ENCODE data around the gene SRMS. TPM values are rescaled to one million over a fixed set of nuclear protein-coding genes. Genes with fewer than 3 reads are reported as not detected.
A peak's percentile ranks its signal among the peaks of the same experiment; 100 is the strongest.

SRMS gene
- total and polyA plus RNA-seq, 2 of the 13 experiments (the other 11 are each of a cell fraction or from before 2014, with no cell fraction given), result not detected

DNA sequence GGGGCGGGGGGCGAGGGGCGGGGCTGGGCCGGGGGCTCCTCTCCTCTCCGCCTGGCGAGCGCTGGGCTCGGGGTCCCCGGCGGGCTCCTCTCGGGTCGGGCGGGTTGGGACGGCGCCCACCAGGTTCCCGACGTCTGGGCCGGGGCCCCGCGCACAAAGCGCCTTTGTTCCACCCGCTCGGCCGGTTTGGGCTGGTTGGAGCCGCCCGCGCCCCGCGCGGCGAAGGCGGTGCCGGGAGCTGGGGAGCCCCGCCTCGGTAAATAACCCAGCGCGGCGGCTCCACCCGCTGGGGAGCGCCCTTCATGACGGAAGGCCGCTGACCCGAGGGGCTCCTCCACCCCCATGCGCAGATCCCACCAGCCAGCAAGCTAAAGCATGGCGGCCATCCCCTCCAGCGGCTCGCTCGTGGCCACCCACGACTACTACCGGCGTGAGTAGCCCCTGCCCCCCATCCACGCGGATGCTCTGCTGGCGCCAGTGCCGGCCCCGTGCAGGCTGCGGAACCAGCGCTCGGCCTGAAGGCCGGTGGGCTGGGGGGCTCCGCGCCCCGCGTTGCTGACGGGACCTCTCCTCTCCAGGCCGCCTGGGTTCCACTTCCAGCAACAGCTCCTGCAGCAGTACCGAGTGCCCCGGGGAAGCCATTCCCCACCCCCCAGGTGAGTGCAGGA lies 26.5 kb downstream of the SRMS start (continued):
- TF ChIP-seq YEATS4 (CRISPR knock-in tag; IDR thresholded peaks at IDR 0.05; ENCODE audit: borderline replicate concordance) (peak; percentile 38; the same call in 1 of the 2 replicates), HNRNPK (IDR thresholded peaks at IDR 0.05; ENCODE audit: low read depth, low read length, poor library complexity, severe bottlenecking) (peak; percentile 31), RAD21 (CRISPR knock-in tag; IDR thresholded peaks at IDR 0.05) (peak; percentile 9; the same call in 1 of the 2 replicates), ZNF256 (CRISPR knock-in tag; conservative IDR thresholded peaks at IDR 0.05) (no peak), ZNF543 (CRISPR knock-in tag; IDR thresholded peaks at IDR 0.05) (0 out of 2 replicates have a peak, but pooled peaks have one; percentile 33), RBFOX2 (IDR thresholded peaks at IDR 0.05; ENCODE audit: low read depth, low read length) (peak; percentile 42; the same call in 1 of the 2 replicates)
- TF ChIP-seq, protein P1, sequence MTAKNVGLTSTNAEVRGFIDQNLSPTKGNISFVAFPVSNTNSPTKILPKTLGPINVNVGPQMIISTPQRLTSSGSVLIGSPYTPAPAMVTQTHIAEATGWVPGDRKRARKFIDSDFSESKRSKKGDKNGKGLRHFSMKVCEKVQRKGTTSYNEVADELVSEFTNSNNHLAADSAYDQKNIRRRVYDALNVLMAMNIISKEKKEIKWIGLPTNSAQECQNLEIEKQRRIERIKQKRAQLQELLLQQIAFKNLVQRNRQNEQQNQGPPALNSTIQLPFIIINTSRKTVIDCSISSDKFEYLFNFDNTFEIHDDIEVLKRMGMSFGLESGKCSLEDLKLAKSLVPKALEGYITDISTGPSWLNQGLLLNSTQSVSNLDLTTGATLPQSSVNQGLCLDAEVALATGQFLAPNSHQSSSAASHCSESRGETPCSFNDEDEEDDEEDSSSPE (CRISPR knock-in tag; IDR thresholded peaks at IDR 0.05), result peak; percentile 10; the same call in 1 of the 2 replicates
- TF ChIP-seq, protein P2, sequence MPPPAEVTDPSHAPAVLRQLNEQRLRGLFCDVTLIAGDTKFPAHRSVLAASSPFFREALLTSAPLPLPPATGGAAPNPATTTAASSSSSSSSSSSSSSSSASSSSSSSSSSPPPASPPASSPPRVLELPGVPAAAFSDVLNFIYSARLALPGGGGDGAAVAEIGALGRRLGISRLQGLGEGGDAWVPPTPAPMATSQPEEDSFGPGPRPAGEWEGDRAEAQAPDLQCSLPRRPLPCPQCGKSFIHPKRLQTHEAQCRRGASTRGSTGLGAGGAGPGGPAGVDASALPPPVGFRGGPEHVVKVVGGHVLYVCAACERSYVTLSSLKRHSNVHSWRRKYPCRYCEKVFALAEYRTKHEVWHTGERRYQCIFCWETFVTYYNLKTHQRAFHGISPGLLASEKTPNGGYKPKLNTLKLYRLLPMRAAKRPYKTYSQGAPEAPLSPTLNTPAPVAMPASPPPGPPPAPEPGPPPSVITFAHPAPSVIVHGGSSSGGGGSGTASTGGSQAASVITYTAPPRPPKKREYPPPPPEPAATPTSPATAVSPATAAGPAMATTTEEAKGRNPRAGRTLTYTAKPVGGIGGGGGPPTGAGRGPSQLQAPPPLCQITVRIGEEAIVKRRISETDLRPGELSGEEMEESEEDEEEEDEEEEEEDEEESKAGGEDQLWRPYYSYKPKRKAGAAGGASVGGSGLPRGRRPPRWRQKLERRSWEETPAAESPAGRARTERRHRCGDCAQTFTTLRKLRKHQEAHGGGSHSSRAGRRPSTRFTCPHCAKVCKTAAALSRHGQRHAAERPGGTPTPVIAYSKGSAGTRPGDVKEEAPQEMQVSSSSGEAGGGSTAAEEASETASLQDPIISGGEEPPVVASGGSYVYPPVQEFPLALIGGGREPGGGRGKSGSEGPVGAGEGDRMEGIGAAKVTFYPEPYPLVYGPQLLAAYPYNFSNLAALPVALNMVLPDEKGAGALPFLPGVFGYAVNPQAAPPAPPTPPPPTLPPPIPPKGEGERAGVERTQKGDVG (CRISPR knock-in tag; IDR thresholded peaks at IDR 0.05; ENCODE audit: borderline replicate concordance), result 0 out of 2 replicates have a peak, but pooled peaks have one; percentile 29
- TF ChIP-seq, protein P3, sequence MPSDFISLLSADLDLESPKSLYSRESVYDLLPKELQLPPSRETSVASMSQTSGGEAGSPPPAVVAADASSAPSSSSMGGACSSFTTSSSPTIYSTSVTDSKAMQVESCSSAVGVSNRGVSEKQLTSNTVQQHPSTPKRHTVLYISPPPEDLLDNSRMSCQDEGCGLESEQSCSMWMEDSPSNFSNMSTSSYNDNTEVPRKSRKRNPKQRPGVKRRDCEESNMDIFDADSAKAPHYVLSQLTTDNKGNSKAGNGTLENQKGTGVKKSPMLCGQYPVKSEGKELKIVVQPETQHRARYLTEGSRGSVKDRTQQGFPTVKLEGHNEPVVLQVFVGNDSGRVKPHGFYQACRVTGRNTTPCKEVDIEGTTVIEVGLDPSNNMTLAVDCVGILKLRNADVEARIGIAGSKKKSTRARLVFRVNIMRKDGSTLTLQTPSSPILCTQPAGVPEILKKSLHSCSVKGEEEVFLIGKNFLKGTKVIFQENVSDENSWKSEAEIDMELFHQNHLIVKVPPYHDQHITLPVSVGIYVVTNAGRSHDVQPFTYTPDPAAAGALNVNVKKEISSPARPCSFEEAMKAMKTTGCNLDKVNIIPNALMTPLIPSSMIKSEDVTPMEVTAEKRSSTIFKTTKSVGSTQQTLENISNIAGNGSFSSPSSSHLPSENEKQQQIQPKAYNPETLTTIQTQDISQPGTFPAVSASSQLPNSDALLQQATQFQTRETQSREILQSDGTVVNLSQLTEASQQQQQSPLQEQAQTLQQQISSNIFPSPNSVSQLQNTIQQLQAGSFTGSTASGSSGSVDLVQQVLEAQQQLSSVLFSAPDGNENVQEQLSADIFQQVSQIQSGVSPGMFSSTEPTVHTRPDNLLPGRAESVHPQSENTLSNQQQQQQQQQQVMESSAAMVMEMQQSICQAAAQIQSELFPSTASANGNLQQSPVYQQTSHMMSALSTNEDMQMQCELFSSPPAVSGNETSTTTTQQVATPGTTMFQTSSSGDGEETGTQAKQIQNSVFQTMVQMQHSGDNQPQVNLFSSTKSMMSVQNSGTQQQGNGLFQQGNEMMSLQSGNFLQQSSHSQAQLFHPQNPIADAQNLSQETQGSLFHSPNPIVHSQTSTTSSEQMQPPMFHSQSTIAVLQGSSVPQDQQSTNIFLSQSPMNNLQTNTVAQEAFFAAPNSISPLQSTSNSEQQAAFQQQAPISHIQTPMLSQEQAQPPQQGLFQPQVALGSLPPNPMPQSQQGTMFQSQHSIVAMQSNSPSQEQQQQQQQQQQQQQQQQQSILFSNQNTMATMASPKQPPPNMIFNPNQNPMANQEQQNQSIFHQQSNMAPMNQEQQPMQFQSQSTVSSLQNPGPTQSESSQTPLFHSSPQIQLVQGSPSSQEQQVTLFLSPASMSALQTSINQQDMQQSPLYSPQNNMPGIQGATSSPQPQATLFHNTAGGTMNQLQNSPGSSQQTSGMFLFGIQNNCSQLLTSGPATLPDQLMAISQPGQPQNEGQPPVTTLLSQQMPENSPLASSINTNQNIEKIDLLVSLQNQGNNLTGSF (CRISPR knock-in tag; IDR thresholded peaks at IDR 0.05), result no peak
- TF ChIP-seq, protein P4, sequence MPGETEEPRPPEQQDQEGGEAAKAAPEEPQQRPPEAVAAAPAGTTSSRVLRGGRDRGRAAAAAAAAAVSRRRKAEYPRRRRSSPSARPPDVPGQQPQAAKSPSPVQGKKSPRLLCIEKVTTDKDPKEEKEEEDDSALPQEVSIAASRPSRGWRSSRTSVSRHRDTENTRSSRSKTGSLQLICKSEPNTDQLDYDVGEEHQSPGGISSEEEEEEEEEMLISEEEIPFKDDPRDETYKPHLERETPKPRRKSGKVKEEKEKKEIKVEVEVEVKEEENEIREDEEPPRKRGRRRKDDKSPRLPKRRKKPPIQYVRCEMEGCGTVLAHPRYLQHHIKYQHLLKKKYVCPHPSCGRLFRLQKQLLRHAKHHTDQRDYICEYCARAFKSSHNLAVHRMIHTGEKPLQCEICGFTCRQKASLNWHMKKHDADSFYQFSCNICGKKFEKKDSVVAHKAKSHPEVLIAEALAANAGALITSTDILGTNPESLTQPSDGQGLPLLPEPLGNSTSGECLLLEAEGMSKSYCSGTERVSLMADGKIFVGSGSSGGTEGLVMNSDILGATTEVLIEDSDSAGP (CRISPR knock-in tag; IDR thresholded peaks at IDR 0.05; ENCODE audit: borderline replicate concordance), result 0 out of 2 replicates have a peak, but pooled peaks have one; percentile 31
